Measurements from ENCODE around the gene LGALS14.

The LGALS14 gene

GRCh38 chr19:39752795-39753194, 48.5 kb downstream of the LGALS14 start:
- Mint-ChIP-seq H3K4me1 (no peaks in the 10 kb centered on the region), H3K9me3 (no peaks in the 10 kb centered on the region), H3K4me3 (no peak overlapping the region), H3K27me3 (peaks cover 21% of the 10 kb centered on the region), H3K27ac (no peak overlapping the region)
- DNase-seq (no peak), ATAC-seq (no peak)

GRCh38 chr19:39754544-39754943, 50.3 kb downstream of the LGALS14 start:
- Mint-ChIP-seq H3K27ac (no peak overlapping the region), H3K4me3 (no peak overlapping the region), H3K27me3 (peaks cover 21% of the 10 kb centered on the region), H3K4me1 (no peaks in the 10 kb centered on the region), H3K9me3 (no peaks in the 10 kb centered on the region)
- ATAC-seq (no peak), DNase-seq (no peak)

- no peak for DNase-seq
- H3K27me3 Mint-ChIP-seq = peaks cover 21% of the 10 kb centered on the region
- no peak overlapping the region for H3K4me3 Mint-ChIP-seq
- ATAC-seq = no peak
- no peaks in the 10 kb centered on the region for H3K9me3 Mint-ChIP-seq
- H3K4me1 Mint-ChIP-seq = no peaks in the 10 kb centered on the region
- H3K27ac Mint-ChIP-seq = no peak overlapping the region
Measured at GRCh38 chr19:39754971-39755370, 50.7 kb downstream of the LGALS14 start.

Measured in stimulated activated naive CD8-positive, alpha-beta T cell treated with anti-CD3 and anti-CD28 coated beads, Interleukin-15, amount 100 ng/mL, for 72 hours (primary cell).